ENCODE measurements around the gene C20orf202.

Gene C20orf202

DNA sequence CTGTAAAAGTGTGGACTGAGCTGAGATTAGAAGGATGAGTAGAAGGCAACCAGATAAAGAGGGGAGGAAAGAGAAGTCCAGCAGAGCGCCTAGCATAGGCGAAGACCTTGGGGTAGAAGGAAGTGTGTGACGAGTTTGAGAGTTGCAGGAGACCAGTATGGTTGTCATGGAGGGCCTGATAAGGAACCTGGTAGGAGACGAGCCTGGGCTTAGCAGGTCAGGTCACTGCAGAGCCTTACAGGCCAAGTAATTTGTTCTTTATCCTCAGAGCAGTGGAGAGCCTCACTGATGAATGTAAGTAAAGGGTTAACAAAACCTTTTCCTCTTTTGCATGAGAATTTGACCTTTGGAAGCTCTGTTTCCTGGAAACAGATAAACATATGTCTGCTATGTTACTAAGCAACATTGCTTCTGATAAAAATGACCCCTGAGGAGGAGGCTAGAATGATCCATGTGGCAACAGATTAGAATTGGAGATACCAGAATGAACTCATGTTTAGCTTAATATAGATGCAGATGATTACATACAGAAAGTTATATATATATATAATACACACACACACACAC, 15.6 kb upstream of the C20orf202 start:
- no peak for TF ChIP-seq SIN3A (IDR thresholded peaks at IDR 0.05; ENCODE audit: borderline replicate concordance, insufficient read depth, low read length)
- no peak for TF ChIP-seq FOXP2 (optimal IDR thresholded peaks at IDR 0.05; ENCODE audit: borderline replicate concordance, extremely low read depth, extremely low read length, insufficient read depth)
- TF ChIP-seq POLR2AphosphoS5 (IDR thresholded peaks at IDR 0.05; ENCODE audit: low read depth, low read length): no peak
- TF ChIP-seq REST (IDR thresholded peaks at IDR 0.05; ENCODE audit: insufficient read depth in 1 of 2, low read depth in 2 of 2, low read length in 2 of 2): no peak
- no peak for TF ChIP-seq TAF1 (IDR thresholded peaks at IDR 0.05; ENCODE audit: borderline replicate concordance, insufficient read depth, low read length)

DNA sequence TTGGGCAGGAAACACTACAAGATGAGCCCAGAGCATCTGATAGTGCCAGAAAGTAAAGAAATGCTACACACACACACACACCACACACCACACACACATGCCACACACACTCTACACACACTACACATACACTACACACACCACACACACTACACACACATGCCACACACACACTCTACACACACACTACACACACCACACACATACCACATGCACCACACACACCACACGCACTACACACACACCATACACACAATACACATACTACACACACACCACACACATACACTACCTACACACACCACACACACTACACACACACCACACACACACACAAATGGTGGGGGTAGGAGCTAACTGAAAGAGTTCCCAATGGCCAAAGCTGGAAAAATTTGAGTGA, 14.9 kb upstream of the C20orf202 start:
- TF ChIP-seq SIN3A (IDR thresholded peaks at IDR 0.05; ENCODE audit: borderline replicate concordance, insufficient read depth, low read length) (no peak), POLR2AphosphoS5 (IDR thresholded peaks at IDR 0.05; ENCODE audit: low read depth, low read length) (no peak), REST (IDR thresholded peaks at IDR 0.05; ENCODE audit: insufficient read depth in 1 of 2, low read depth in 2 of 2, low read length in 2 of 2) (no peak), TAF1 (IDR thresholded peaks at IDR 0.05; ENCODE audit: borderline replicate concordance, insufficient read depth, low read length) (no peak)

DNA sequence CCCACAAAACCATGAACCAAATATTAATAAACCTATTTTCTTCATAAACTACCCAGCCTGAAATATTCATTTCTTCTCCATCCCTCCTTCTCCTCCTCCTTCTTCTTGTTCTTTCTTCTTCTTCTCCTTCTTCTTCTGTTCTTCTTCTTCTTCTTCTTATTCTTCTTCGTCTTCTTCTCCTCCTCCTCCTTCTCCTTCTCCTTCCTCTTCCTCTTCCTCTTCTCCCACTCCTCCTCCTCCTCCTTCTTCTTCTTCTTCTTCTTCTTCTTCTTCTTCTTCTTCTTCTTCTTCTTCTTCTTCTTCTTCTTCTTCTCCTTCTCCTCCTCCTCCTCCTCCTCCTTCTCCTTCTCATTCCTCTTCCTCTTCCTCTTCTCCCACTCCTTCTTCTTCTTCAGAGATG, 13.4 kb upstream of the C20orf202 start:
- TF ChIP-seq TAF1 (IDR thresholded peaks at IDR 0.05; ENCODE audit: borderline replicate concordance, insufficient read depth, low read length): no peak
- no peak for TF ChIP-seq POLR2AphosphoS5 (IDR thresholded peaks at IDR 0.05; ENCODE audit: low read depth, low read length)
- TF ChIP-seq FOXP2 (optimal IDR thresholded peaks at IDR 0.05; ENCODE audit: borderline replicate concordance, extremely low read depth, extremely low read length, insufficient read depth): no peak
- no peak for TF ChIP-seq SIN3A (IDR thresholded peaks at IDR 0.05; ENCODE audit: borderline replicate concordance, insufficient read depth, low read length)
- no peak for TF ChIP-seq REST (IDR thresholded peaks at IDR 0.05; ENCODE audit: insufficient read depth in 1 of 2, low read depth in 2 of 2, low read length in 2 of 2)

DNA sequence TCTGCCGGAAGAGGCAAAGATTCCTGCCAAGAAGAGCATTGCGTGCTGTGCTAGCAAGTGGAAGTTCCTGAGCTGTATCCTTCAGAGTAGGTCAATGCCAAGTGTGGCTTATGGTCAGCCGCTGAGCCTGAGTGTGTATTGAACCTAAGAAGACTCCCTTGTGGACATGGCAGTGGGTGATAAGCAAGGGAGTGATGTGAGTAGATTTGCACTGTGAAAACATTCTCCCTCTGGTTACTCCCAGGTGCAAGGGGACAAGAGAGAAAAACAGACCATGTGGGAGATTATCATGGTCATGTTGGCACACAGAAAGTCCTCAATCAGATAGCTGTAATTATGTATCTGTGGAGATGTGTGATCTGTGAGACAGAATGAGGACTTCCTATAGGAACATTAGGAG, 12.4 kb upstream of the C20orf202 start:
- TF ChIP-seq REST (IDR thresholded peaks at IDR 0.05; ENCODE audit: insufficient read depth in 1 of 2, low read depth in 2 of 2, low read length in 2 of 2) (no peak), FOXP2 (optimal IDR thresholded peaks at IDR 0.05; ENCODE audit: borderline replicate concordance, extremely low read depth, extremely low read length, insufficient read depth) (no peak), SIN3A (IDR thresholded peaks at IDR 0.05; ENCODE audit: borderline replicate concordance, insufficient read depth, low read length) (no peak)

GRCh38 chr20:1191299-1191698, 12.0 kb upstream of the C20orf202 start:
- TF ChIP-seq SIN3A (IDR thresholded peaks at IDR 0.05; ENCODE audit: borderline replicate concordance, insufficient read depth, low read length): no peak
- no peak for TF ChIP-seq FOXP2 (optimal IDR thresholded peaks at IDR 0.05; ENCODE audit: borderline replicate concordance, extremely low read depth, extremely low read length, insufficient read depth)

All from PFSK-1 (cell line).